Activated CD4-positive, alpha-beta T cell treated with anti-CD3 and anti-CD28 coated beads for 24 hours (primary cell): ENCODE measurements around the gene RBFA.

Experiments used
- DNase-seq, 2 donors: peaks; one replicate each; pipeline ENCODE4 v3.0.0-alpha.2; 2020; ENCODE audit warnings: low read depth in 2 of 2

Gene RBFA

DNA sequence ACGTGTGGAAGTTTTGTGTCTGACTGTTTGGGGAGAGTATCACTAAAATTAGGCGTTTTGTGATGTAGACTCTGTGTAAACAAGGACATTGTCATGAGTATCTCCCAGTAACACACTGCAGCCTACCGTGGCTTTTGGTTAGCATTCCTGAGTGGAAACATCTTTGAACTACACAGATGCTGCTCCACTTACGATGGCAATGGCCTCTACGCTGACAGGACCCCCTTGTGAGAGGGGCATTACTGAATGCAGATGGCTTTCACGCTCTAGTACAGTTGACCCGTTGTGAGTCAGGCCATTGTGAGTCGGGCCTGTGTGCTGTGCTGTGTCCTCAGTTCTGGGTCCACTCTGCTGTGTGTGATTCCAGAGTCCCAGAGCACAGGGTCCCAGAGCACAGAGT lies 40.5 kb downstream of the RBFA start:
- no peak for DNase-seq

DNA sequence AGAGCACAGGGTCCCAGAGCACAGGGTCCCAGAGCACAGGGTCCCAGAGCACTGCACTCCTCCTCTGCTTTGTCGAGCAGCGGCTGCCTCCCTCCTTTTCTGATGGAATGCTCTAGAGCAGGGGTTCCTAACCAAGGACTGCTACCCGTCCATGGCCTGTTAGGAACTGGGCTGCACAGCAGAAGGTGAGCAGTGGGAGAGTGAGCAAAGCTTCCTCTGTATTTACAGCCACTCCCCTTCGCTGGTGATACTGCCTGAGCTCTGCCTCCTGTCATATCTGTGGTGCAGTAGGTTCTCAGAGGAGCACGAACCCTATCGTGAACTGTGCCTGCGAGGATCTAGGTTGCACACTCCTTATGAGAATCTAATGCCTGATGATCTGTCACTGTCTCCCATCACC lies 41.7 kb downstream of the RBFA start:
- DNase-seq: no peak

GRCh38 chr18:80076379-80076778 lies 42.1 kb downstream of the RBFA start:
- DNase-seq: no peak

GRCh38 chr18:80077873-80078272 lies 43.6 kb downstream of the RBFA start:
- DNase-seq: no peak
